Liver (tissue), 9 donors: ENCODE results near the gene CBX6. TPM values are rescaled to one million over a fixed set of nuclear protein-coding genes. Genes with fewer than 3 reads are reported as not detected.

ENCODE experiments used
- DNase-seq: peaks from one replicate; pipeline ENCODE4 v3.0.0-alpha.2; 2017; ENCODE audit warnings: low spot score
- H3K27ac ChIP-seq, 2 donors: one replicate each; pipeline ENCODE4 v1.7.0; 2013; ENCODE audit warnings: inconsistent platforms in 2 of 2, low read length in 2 of 2, control low read depth in 1 of 2, low read depth in 1 of 2, mild to moderate bottlenecking in 1 of 2
- H3K27me3 ChIP-seq, 4 donors: one replicate each; pipeline versions ENCODE4 v1.6.1 to v1.7.0; 2013; ENCODE audit warnings: low read length in 3 of 4, inconsistent platforms in 1 of 4, mild to moderate bottlenecking in 1 of 4, moderate library complexity in 1 of 4; ENCODE audit not compliant: control insufficient read depth in 4 of 4, insufficient read depth in 4 of 4
- H3K36me3 ChIP-seq, 4 donors: one replicate each; pipeline versions ENCODE4 v1.6.1 to v1.7.0; 2013; ENCODE audit warnings: low read length in 3 of 4, mild to moderate bottlenecking in 3 of 4, low read depth in 1 of 4, moderate library complexity in 1 of 4; ENCODE audit not compliant: control insufficient read depth in 4 of 4, insufficient read depth in 3 of 4
- H3K4me1 ChIP-seq, 4 donors: one replicate each; pipeline versions ENCODE4 v1.6.1 to v1.7.0; 2013; ENCODE audit warnings: low read length in 3 of 4, mild to moderate bottlenecking in 3 of 4, moderate library complexity in 1 of 4; ENCODE audit not compliant: control insufficient read depth in 4 of 4, insufficient read depth in 4 of 4
- H3K4me3 ChIP-seq, 3 donors: one replicate each; pipeline versions ENCODE4 v1.6.1 to v1.7.0; 2013; ENCODE audit warnings: low read length in 3 of 3, control low read depth in 1 of 3, low read depth in 1 of 3, mild to moderate bottlenecking in 1 of 3
- H3K9ac ChIP-seq, 2 donors: one replicate each; pipeline ENCODE4 v1.7.0; 2013; ENCODE audit warnings: low read length in 2 of 2, mild to moderate bottlenecking in 2 of 2, moderate library complexity in 2 of 2, control low read depth in 1 of 2, low read depth in 1 of 2
- H3K9me3 ChIP-seq, 4 donors: one replicate each; pipeline versions ENCODE4 v1.6.1 to v1.7.0; 2013; ENCODE audit warnings: low read length in 3 of 4; ENCODE audit not compliant: control insufficient read depth in 4 of 4
- EGR1 ChIP-seq, 2 donors: IDR thresholded peaks; 2 replicates each; pipeline ENCODE4 v1.6.1; 2016 to 2018; ENCODE audit warnings: antibody characterized with exemption in 2 of 2, low read depth in 2 of 2
- FOXA1 ChIP-seq: IDR thresholded peaks from 2 replicates; pipeline ENCODE4 v1.6.1; 2016; ENCODE audit warnings: antibody characterized with exemption
- FOXA2 ChIP-seq: IDR thresholded peaks from 2 replicates; pipeline ENCODE4 v1.6.1; 2016; ENCODE audit warnings: antibody characterized with exemption
- GABPA ChIP-seq, 2 donors: IDR thresholded peaks in 1 of 2; conservative IDR thresholded peaks in 1 of 2; 2 replicates each; pipeline ENCODE4 v1.6.1; 2016; ENCODE audit warnings: antibody characterized with exemption in 2 of 2, mild to moderate bottlenecking in 1 of 2, moderate library complexity in 1 of 2
- HNF4A ChIP-seq, 2 donors: conservative IDR thresholded peaks; 2 replicates each; pipeline ENCODE4 v1.6.1; 2016; ENCODE audit warnings: antibody characterized with exemption in 2 of 2, mild to moderate bottlenecking in 2 of 2
- HNF4G ChIP-seq: IDR thresholded peaks from 2 replicates; pipeline ENCODE4 v1.6.1; 2016; ENCODE audit warnings: antibody characterized with exemption
- JUND ChIP-seq, 2 donors: IDR thresholded peaks; 2 replicates each; pipeline ENCODE4 v1.6.1; 2016; ENCODE audit warnings: antibody characterized with exemption in 2 of 2
- NR2F2 ChIP-seq: IDR thresholded peaks from 2 replicates; pipeline ENCODE4 v1.6.1; 2016; ENCODE audit warnings: antibody characterized with exemption
- RAD21 ChIP-seq, 2 donors: IDR thresholded peaks; 2 replicates each; pipeline ENCODE4 v1.6.1; 2016; ENCODE audit warnings: antibody characterized with exemption in 2 of 2, mild to moderate bottlenecking in 2 of 2
- SP1 ChIP-seq: IDR thresholded peaks from 2 replicates; pipeline ENCODE4 v1.6.1; 2018; ENCODE audit warnings: antibody characterized with exemption, mild to moderate bottlenecking
- TAF1 ChIP-seq: conservative IDR thresholded peaks from 2 replicates; pipeline ENCODE4 v1.6.1; 2016; ENCODE audit warnings: antibody characterized with exemption, mild to moderate bottlenecking
- YY1 ChIP-seq: IDR thresholded peaks from 2 replicates; pipeline ENCODE4 v1.6.1; 2016; ENCODE audit warnings: antibody characterized with exemption, mild to moderate bottlenecking
- WGBS: extraction: QIAGEN DNeasy Blood & Tissue Kit; methylation state at CpG from one replicate; pipeline ENCODE4 v1.1.7; 2013; 5-methylcytosine and 5-hydroxymethylcytosine counted together
- polyA plus RNA-seq, 2 donors: library from polyadenylated mRNA; stranded (reverse) in 1 of 2; unstranded in 1 of 2; fragments of 200-250 nt in 1 of 2; fragments of >200 nt in 1 of 2; fragmentation: Nextera tagmentation in 1 of 2; extraction: Ambion mirVana in 1 of 2; gene quantifications; one replicate each; pipeline versions ENCODE4 v1.2.1 to v1.2.3, GENCODE V29; 2013 to 2015
- total RNA-seq, 2 donors: library from RNA; depleted of rRNA; stranded (reverse); fragments of >200 nt; gene quantifications; one replicate each; pipeline ENCODE4 v1.2.3, GENCODE V29; 2014
- TF ChIP-seq, protein P1 (sequence below): IDR thresholded peaks from 2 replicates; pipeline ENCODE4 v1.6.1; 2016; ENCODE audit warnings: antibody characterized with exemption
- TF ChIP-seq, protein P2 (sequence below): IDR thresholded peaks from 2 replicates; pipeline ENCODE4 v1.6.1; 2016; ENCODE audit warnings: antibody characterized with exemption
- TF ChIP-seq, protein P3 (sequence below): fragments of 150-350 bp; IDR thresholded peaks from 2 replicates; pipeline ENCODE4 v1.5.1; 2017; ENCODE audit warnings: improper control_type of control experiment, low read depth, low read length; ENCODE audit not compliant: missing input control
- TF ChIP-seq, protein P4 (sequence below): IDR thresholded peaks from 2 replicates; pipeline ENCODE4 v1.6.1; 2016; ENCODE audit warnings: antibody characterized with exemption
- TF ChIP-seq, protein P5 (sequence below): IDR thresholded peaks from 2 replicates; pipeline ENCODE4 v1.6.1; 2016; ENCODE audit warnings: antibody characterized with exemption, mild to moderate bottlenecking
- donor health status: healthy.
- donor health status: healthy.
- donor health status: healthy.
- donor health status: healthy.
- donor health status: healthy.

The CBX6 gene
- total and polyA plus RNA-seq, 4 donors: 7.3 to 11.0 (median 10.2) TPM

DNA sequence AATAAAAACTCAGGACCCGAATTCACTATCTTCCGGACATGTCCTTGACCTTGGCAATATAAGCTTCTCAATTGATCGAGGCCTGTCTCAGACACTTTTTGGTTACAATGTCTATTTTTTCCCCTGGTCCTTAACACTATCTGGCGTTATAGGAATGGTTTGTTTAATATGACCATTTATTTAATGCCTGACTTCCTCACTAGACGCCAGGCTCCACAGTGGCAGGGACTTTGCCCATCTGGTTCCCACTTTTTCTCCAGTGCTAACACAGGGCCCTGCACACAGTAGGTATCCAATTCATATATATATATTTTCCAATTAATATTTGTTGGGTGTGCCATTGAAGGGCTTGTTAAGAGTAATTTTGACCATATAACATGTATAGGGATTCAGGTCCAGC lies 7.9 kb upstream of the CBX6 start:
- H3K9ac ChIP-seq: no peak overlapping the region
- H3K27ac ChIP-seq: no peak overlapping the region
- H3K4me1 ChIP-seq: peaks cover 0 to 11% (median 9%) of the 10 kb centered on the region in 4 donors
- no peak for DNase-seq
- H3K36me3 ChIP-seq: no peaks in the 10 kb centered on the region
- H3K9me3 ChIP-seq: no peaks in the 10 kb centered on the region
- H3K27me3 ChIP-seq: no peaks in the 10 kb centered on the region
- H3K4me3 ChIP-seq: no peak overlapping the region
- WGBS: 87% methylated on average over 5 of the region's 5 CpGs
- TF ChIP-seq, protein P1, sequence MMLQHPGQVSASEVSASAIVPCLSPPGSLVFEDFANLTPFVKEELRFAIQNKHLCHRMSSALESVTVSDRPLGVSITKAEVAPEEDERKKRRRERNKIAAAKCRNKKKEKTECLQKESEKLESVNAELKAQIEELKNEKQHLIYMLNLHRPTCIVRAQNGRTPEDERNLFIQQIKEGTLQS: no peak
- no peak for TF ChIP-seq SP1
- TF ChIP-seq FOXA2: no peak
- TF ChIP-seq NR2F2: no peak
- TF ChIP-seq HNF4A (conservative IDR thresholded peaks at IDR 0.05): no peak
- TF ChIP-seq GABPA (IDR thresholded peaks at IDR 0.05 in 1 of 2, conservative IDR thresholded peaks at IDR 0.05 in 1 of 2): no peak
- TF ChIP-seq, protein P2, sequence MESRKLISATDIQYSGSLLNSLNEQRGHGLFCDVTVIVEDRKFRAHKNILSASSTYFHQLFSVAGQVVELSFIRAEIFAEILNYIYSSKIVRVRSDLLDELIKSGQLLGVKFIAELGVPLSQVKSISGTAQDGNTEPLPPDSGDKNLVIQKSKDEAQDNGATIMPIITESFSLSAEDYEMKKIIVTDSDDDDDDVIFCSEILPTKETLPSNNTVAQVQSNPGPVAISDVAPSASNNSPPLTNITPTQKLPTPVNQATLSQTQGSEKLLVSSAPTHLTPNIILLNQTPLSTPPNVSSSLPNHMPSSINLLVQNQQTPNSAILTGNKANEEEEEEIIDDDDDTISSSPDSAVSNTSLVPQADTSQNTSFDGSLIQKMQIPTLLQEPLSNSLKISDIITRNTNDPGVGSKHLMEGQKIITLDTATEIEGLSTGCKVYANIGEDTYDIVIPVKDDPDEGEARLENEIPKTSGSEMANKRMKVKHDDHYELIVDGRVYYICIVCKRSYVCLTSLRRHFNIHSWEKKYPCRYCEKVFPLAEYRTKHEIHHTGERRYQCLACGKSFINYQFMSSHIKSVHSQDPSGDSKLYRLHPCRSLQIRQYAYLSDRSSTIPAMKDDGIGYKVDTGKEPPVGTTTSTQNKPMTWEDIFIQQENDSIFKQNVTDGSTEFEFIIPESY: no peak
- TF ChIP-seq JUND (IDR thresholded peaks at IDR 0.05): no peak
- TF ChIP-seq, protein P3, sequence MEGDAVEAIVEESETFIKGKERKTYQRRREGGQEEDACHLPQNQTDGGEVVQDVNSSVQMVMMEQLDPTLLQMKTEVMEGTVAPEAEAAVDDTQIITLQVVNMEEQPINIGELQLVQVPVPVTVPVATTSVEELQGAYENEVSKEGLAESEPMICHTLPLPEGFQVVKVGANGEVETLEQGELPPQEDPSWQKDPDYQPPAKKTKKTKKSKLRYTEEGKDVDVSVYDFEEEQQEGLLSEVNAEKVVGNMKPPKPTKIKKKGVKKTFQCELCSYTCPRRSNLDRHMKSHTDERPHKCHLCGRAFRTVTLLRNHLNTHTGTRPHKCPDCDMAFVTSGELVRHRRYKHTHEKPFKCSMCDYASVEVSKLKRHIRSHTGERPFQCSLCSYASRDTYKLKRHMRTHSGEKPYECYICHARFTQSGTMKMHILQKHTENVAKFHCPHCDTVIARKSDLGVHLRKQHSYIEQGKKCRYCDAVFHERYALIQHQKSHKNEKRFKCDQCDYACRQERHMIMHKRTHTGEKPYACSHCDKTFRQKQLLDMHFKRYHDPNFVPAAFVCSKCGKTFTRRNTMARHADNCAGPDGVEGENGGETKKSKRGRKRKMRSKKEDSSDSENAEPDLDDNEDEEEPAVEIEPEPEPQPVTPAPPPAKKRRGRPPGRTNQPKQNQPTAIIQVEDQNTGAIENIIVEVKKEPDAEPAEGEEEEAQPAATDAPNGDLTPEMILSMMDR: no peak
- TF ChIP-seq, protein P4, sequence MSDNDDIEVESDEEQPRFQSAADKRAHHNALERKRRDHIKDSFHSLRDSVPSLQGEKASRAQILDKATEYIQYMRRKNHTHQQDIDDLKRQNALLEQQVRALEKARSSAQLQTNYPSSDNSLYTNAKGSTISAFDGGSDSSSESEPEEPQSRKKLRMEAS: no peak
- no peak for TF ChIP-seq TAF1
- no peak for TF ChIP-seq YY1

DNA sequence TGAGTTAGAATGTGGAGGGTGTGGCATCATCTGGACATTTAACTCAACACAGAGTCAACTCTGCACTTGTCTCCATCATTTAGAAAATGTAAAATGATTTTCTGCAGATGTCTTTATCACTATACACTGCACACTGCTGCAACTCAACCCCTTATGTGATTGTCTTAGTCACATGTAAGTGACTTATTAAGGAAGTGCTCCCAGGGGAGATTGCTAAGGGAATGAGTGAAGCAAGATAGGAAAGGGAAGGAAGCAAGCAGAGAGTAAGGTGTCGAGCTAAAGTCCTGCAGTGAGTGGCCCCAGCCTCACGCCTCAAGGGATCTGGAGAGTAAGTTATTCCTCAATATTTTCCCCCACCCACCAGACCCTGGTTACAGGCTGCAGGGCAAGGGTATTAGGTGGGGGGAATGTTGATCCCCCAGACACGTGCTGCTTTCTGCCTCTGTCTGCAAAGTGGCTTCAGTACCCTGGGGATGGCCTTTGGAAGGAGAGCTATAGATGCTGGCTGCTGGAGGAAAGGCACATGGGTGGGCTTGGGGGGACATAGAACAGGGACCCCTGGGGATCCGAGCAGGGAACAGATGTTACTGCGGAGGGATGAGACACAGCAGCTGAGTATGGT lies 7.2 kb upstream of the CBX6 start:
- Histone ChIP-seq H3K36me3 (no peaks in the 10 kb centered on the region), H3K9me3 (no peaks in the 10 kb centered on the region), H3K27me3 (no peaks in the 10 kb centered on the region), H3K4me3 (no peak overlapping the region), H3K27ac (no peak overlapping the region), H3K4me1 (peaks cover 0 to 11% (median 9%) of the 10 kb centered on the region in 4 donors), H3K9ac (no peak overlapping the region)
- DNase-seq: no peak
- 85% methylated on average over 5 of the region's 5 CpGs for WGBS
- TF ChIP-seq, protein P1: no peak
- TF ChIP-seq EGR1 (IDR thresholded peaks at IDR 0.05; ENCODE audit: low read depth in 2 of 2): no peak

DNA sequence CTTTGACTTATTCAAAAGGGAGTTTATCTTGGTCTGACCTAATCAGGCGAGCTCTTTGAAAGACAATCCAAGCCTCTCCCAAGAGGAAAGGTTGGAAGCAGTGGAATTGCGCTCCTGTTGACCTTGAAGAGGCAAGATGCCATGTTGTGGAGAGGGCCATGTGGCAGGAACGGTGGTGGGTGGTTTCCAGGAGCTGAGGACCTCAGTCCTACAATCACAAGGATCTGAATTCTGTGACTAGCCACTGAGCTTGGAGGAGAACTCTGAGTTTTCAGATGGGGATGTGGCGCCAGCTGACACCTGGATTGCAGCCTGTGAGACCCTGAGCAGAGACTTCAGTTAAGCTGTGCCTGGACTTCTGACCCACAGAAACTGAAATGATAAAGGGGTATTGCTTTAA lies 6.0 kb upstream of the CBX6 start:
- no peaks in the 10 kb centered on the region for H3K36me3 ChIP-seq
- H3K27ac ChIP-seq: no peak overlapping the region
- DNase-seq: no peak
- WGBS: 91% methylated on average over 4 of the region's 4 CpGs
- no peaks in the 10 kb centered on the region for H3K27me3 ChIP-seq
- H3K4me1 ChIP-seq: peaks cover 0 to 11% (median 9%) of the 10 kb centered on the region in 4 donors
- no peak overlapping the region for H3K4me3 ChIP-seq
- TF ChIP-seq HNF4A (conservative IDR thresholded peaks at IDR 0.05) (no peak), SP1 (no peak), EGR1 (IDR thresholded peaks at IDR 0.05; ENCODE audit: low read depth in 2 of 2) (no peak), JUND (IDR thresholded peaks at IDR 0.05) (no peak), FOXA1 (no peak), HNF4G (no peak), YY1 (no peak), RAD21 (IDR thresholded peaks at IDR 0.05) (no peak), NR2F2 (no peak), TAF1 (no peak)
- TF ChIP-seq, protein P5, sequence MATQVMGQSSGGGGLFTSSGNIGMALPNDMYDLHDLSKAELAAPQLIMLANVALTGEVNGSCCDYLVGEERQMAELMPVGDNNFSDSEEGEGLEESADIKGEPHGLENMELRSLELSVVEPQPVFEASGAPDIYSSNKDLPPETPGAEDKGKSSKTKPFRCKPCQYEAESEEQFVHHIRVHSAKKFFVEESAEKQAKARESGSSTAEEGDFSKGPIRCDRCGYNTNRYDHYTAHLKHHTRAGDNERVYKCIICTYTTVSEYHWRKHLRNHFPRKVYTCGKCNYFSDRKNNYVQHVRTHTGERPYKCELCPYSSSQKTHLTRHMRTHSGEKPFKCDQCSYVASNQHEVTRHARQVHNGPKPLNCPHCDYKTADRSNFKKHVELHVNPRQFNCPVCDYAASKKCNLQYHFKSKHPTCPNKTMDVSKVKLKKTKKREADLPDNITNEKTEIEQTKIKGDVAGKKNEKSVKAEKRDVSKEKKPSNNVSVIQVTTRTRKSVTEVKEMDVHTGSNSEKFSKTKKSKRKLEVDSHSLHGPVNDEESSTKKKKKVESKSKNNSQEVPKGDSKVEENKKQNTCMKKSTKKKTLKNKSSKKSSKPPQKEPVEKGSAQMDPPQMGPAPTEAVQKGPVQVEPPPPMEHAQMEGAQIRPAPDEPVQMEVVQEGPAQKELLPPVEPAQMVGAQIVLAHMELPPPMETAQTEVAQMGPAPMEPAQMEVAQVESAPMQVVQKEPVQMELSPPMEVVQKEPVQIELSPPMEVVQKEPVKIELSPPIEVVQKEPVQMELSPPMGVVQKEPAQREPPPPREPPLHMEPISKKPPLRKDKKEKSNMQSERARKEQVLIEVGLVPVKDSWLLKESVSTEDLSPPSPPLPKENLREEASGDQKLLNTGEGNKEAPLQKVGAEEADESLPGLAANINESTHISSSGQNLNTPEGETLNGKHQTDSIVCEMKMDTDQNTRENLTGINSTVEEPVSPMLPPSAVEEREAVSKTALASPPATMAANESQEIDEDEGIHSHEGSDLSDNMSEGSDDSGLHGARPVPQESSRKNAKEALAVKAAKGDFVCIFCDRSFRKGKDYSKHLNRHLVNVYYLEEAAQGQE: no peak
- H3K9me3 ChIP-seq: no peaks in the 10 kb centered on the region
- no peak overlapping the region for H3K9ac ChIP-seq
